WI38 (cell line): Measurements from ENCODE around the gene FUCA2.

Experiments used
- H3K4me3 ChIP-seq: 2 replicates; pipeline ENCODE4 v1.5.1; 2011; ENCODE audit warnings: low read depth, mild to moderate bottlenecking, control low read depth, low read length
- TF ChIP-seq, protein P1 (sequence below): IDR thresholded peaks from 2 replicates; pipeline ENCODE4 v1.5.1; 2012; ENCODE audit warnings: low read depth, mild to moderate bottlenecking, control low read depth, low read length

FUCA2 gene

DNA sequence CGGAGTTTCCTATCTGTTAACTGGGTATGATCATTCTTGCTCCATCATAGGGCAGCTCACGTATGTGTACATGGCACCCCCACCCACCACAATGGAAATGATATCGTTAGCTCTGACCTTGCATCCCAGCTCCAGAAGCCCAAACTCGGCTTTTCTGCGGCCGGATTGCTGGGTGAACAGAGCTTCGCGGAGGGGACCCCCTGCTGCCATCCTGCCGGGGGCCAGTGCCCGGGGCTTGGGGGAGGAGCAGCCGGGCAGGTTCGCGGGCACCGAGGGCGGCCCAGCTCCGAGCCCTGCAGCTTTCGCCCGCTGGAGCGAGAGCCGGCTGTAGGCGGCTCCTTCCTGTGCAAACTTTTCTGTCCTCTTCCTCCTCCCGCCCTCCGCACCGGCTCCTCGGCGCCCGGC, 24.9 kb upstream of the FUCA2 start:
- H3K4me3 ChIP-seq, result peak overlapping the region; percentile 60
- TF ChIP-seq, protein P1, sequence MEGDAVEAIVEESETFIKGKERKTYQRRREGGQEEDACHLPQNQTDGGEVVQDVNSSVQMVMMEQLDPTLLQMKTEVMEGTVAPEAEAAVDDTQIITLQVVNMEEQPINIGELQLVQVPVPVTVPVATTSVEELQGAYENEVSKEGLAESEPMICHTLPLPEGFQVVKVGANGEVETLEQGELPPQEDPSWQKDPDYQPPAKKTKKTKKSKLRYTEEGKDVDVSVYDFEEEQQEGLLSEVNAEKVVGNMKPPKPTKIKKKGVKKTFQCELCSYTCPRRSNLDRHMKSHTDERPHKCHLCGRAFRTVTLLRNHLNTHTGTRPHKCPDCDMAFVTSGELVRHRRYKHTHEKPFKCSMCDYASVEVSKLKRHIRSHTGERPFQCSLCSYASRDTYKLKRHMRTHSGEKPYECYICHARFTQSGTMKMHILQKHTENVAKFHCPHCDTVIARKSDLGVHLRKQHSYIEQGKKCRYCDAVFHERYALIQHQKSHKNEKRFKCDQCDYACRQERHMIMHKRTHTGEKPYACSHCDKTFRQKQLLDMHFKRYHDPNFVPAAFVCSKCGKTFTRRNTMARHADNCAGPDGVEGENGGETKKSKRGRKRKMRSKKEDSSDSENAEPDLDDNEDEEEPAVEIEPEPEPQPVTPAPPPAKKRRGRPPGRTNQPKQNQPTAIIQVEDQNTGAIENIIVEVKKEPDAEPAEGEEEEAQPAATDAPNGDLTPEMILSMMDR, result no peak

DNA sequence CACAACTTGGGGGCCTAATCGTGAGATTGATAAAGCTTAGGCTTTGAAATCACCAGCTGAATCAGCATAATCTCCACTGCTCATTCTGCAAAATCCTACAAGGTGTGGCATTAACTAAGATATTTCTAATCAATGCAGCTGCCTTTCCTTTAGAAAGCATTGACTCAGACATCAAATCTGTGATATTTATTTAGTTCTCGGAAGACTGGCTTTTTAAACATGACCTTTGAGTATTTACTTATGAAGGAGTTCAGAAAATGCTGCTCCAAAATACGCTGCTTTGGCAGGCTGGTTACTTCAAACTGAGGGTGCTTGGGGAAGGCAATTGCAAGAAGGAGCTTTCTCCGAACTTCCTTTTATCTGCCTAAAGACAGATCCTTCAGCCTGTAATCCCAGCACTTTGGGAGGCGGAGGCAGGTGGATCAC, 23.7 kb upstream of the FUCA2 start:
- TF ChIP-seq, protein P1, result no peak
- no peak overlapping the region for H3K4me3 ChIP-seq

DNA sequence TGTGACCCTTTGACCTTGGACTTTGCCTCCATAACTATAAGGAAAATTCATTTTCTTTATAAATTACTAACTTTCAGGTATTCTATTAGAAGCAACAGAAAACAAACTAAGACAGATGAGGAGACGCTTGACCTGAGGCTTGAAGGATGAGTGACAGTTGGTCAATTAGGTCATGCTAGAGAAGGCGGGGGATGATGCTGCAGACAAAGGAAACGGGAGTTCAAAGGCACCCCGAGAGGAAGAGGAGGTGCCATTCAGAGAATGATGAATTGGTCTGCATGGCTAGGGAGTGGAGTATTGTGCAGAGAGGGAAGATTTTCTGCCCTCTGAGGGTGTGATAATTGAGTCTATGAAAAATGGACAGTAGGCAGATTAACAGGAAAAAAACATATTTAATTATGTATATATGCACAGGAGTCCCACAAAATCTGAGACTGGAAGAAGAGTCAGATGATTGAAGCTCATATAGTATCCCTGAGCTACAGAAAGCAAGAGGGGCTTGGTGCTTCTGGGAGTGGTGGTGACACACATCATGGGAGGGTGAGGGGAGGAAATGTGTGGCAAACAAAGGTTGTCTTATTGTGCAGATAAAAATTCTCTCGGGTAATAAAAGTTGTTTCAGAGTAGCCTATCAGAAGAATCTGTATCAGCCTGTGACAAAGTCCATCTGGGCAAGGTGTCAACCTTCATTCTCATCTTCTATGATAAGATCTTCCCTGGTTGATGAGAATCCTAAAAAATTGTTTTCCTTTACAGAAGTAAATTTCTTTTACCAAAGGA, 20.4 kb upstream of the FUCA2 start:
- no peak overlapping the region for H3K4me3 ChIP-seq
- TF ChIP-seq, protein P1, result no peak

DNA sequence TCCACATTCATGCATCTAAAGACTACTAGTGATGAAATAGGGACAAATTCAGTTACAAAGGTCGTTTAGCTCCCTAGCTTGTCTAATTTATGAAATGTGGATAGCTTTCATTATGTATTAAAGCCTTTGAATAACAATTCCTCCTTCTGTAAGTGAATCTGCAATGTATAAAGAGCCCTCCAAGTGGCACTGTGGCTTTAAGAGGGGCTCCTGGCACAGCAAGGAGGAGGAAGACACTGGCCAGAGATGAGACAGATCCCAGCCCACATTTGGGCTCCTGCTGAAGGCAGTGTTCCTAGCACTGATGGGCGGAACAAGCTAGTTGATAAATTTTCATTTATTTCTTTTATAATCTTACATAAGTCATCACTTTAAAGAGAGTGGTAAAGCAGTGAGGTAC, 17.6 kb upstream of the FUCA2 start:
- H3K4me3 ChIP-seq, result no peak overlapping the region
- TF ChIP-seq, protein P1, result no peak

DNA sequence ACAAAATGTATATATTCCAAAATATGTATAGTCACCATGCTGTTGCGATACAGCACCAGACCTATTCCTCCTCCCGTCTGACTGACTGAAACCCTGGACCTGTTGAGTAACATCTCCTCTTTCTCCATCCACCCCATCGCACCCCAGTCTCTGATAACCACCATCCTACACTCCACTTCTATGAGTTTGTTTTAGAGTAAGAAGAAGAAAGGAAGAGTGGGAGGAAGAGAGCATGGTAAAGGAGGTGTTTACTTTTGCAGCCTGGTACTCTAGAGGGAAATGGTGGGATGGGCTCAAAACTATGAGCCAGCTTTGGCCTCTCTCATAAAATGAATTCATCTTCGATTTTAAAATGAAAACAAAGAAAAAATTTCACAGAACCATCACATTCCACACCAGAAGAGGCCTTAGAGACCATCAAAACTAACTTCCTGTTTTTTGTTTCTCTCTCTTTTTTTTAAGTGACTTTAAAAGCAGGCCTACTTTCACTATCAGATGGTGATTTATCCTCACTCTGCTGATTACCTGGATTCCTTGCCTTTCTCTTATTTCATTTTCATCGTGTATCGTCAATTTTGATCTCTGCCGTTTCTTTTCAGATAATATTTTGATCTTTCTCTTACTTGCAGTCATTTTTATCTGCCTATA, 16.8 kb upstream of the FUCA2 start:
- H3K4me3 ChIP-seq, result no peak overlapping the region
- TF ChIP-seq, protein P1, result no peak

DNA sequence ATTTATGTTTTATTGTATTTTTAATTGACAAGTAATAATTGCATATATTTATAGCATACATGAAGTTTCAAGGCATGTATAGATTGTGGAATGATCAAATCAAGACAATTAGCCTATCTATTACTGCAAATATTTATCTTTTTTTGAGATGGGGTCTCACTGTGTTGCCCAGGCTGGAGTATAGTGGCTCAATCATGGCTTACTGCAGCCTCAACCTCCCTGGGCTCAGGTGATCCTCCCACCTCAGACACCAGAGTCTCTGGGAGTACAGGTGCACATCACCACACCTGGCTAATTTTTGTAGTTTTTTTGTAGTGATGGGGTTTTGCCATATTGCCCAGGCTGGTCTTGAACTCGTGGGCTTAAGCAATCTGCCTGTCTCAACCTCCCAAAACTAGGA, 16.2 kb upstream of the FUCA2 start:
- TF ChIP-seq, protein P1, result no peak
- no peak overlapping the region for H3K4me3 ChIP-seq

DNA sequence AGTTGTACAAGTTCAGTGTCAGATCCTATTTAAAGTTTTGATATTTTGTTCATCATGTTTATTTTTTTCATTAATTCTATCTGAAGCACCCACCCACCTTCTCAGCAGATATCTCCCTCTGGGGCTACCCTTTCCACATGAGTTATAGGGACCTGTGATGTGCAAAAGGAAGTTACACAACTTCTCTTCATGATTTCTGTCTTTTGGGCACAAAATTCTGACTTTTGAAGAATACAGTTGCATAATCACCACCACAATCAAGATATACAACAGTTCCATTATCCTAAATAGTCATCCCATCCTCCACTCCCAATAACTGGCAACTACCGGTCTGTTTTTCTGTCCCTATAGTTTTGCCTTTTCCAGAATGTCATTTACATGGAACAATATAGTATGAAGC, 13.8 kb upstream of the FUCA2 start:
- no peak overlapping the region for H3K4me3 ChIP-seq
- TF ChIP-seq, protein P1, result no peak
